Activated naive CD4-positive, alpha-beta T cell treated with anti-CD3 and anti-CD28 coated beads, Interleukin-2, amount 50 U/mL, for 16 hours (primary cell): ENCODE data around the gene STX11.

Source experiments
- DNase-seq: peaks from one replicate; pipeline ENCODE4 v3.0.0-alpha.2; 2020

Gene STX11

DNA sequence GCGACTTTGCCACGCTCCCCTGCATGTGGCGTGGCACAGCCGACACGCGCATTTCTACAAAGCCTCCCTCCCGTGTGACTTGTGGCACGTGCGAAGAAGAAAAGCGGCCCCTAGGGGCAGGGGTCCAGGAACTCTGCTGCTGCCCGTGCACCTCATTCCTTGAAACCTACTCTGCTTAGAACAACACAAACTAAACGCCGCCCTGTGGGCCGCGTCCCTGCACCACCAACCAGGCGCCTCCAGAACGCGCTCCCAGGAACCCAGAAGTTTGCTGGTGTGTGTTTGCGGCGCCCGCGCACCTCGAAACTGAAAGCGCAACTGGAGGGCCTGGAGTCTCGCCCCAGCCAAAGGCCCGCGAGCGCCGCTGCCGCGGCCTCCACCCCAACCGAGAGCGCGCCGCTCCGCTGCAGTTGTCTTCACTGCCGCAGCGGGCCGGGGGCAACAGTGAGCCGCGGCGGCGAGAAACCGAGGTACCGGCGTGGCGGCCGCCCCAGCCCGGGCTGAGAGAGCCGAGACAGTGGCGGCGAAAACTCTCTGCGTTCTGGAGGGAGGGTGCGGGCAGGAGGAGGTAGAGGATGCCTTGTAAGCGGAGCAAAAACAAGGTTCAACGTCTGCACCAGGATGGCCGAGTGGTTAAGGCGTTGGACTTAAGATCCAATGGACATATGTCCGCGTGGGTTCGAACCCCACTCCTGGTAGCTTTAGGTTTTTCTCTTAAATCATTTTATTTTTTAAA, 65.8 kb downstream of the STX11 start:
- peak; percentile 91 for DNase-seq

DNA sequence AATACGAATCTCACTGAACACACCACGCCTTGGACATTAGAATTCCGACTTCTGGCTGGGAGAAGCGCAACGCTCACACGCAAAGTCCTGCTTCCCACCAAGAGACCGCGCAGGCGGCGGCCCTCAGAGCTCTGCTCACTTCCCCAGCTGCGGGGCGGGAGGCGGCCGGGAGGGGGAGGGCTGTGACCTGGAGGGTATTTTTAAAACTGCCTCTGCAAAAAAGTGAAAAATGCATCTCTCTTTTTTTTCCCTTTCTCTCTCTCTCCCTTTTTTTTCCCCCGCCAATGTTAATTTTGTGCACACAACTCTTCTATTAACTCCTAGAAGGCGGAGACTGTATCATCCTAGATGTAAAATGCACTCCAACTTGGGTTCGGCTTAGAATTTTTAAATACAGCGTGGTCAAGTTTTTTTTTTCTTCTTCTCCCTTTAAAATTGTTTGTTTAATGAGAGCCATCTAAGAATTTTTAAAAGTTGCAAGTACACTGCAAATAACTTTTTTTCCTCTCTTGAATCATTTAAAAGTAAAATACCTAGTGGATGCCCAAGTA, 66.4 kb downstream of the STX11 start:
- peak; percentile 74 for DNase-seq

- DNase-seq = no peak
These were observed 66.9 kb downstream of the STX11 start for GRCh38 chr6:144217264-144217663.

GRCh38 chr6:144217797-144218196, 67.5 kb downstream of the STX11 start:
- no peak for DNase-seq

- DNase-seq = no peak
These were observed 68.9 kb downstream of the STX11 start for GRCh38 chr6:144219056-144219685.

DNA sequence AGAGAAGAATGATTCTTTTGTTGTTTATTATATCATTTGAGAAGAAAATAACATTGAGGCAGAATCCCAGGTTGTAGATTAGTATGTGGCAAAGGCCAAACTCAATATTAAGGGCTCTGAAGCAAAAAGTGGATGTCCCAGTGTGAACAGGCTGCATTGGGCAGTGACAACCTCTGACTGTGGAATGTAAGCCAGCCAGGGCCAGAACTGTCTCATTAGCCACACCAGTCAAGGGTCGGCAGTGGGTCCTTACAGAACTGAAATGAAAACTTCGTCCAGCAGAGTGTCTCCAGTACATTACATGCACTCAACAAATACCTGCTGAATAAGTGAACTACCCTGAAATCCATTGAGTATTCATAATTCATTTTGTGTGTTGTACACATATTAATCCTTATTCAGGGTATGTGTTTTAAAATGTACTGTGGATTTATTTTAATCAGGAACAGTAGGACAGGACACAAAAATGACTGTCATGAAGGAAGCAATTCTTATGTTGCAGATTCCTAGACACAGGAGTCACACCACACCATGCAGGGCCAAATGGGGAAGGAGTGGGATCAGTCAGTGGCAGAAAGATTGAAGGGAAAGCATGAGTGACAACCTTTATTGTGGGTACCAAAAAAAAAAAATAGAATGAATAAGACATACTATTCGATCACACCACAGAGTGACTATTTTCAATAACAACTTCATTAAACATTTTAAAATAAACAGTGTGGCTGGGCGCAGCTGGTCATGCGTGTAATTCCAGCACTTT, 69.9 kb downstream of the STX11 start:
- no peak for DNase-seq

- no peak for DNase-seq
These were observed 73.4 kb downstream of the STX11 start for GRCh38 chr6:144223686-144224085.

DNA sequence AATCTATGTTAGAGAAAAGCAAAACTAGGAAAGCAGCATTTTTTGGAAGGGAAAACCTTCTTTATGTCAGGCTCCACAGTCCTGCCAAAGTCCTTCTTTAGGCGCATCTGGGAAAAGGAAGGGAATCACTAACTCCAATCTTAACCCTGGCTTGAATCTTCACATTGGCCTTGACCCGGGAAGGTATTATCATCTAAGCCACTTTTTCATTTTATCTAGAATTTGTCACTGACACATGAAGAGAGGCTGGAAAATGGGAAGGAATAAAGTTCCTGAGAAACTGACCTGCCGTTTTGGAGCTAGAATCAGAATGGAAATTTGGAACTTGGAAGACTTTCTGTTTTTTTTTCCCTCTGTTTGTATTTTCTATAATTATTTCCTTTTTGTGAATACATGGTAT, 81.4 kb downstream of the STX11 start:
- DNase-seq = no peak

- DNase-seq = no peak
These were observed 82.0 kb downstream of the STX11 start for GRCh38 chr6:144232176-144232831.

DNA sequence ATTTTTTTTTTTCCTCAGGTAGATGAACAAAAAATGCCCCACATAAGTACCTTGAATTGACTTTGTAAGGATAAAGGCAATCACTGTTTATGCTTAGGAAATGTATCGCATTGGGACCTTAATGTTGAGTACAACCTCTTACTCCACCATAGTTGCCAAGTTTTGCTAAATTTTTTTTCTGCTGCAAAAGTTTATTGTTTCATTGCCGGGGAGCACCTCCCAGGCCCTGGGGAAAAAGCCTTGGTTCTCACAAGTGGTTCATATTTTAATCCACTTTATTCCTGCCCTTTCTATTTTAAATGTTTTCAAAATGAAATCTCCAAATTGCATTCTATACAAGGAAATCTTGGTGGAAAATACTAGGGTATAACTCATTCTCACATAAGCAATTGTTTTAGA, 82.5 kb downstream of the STX11 start:
- DNase-seq = no peak

DNA sequence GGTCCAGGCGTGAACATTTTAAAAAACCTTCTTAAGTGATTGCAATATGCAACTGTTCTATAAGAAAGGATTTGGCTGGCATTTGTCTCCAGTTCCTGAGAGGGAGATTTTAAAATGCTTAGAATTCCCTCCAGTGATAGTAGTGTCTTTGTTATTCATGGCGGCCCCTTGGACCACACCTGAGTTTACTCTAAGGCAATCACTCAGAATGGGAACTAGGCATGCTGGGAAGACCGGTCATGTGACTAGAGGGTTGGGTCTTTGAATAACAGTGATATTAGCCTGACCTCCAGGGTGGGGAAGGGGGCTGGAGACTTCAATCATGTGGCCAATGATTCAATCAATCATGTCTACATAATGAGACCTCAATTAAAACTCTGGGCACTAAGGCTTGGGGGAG, 84.1 kb downstream of the STX11 start:
- DNase-seq = no peak

DNA sequence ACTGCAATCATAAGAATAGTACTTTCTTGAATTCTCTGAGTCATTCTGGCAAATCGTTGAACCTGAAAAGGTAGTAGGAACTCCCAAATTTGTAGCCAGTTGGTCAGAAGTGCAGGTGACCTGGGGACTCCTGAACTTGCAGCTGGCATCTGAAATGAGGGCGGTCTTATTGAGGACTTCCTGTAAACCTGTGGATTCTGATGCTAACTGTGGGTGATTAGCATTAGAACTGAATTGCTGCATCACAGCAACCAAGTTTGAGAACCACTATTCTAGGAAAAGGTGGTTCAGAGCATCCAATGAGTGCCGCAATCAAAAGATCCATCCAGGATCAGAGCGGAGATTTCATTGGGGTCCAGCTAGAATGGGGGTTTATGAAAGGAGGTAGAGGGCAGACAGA, 84.6 kb downstream of the STX11 start:
- DNase-seq = no peak
